GM18526 (cell line): Measurements from ENCODE around the gene EXOC3.

Source experiments
- POLR2A ChIP-seq: IDR thresholded peaks from 3 replicates; pipeline ENCODE4 v1.6.1; 2011; ENCODE audit not compliant: insufficient read length; ENCODE audit errors: extremely low read depth

EXOC3 gene

DNA sequence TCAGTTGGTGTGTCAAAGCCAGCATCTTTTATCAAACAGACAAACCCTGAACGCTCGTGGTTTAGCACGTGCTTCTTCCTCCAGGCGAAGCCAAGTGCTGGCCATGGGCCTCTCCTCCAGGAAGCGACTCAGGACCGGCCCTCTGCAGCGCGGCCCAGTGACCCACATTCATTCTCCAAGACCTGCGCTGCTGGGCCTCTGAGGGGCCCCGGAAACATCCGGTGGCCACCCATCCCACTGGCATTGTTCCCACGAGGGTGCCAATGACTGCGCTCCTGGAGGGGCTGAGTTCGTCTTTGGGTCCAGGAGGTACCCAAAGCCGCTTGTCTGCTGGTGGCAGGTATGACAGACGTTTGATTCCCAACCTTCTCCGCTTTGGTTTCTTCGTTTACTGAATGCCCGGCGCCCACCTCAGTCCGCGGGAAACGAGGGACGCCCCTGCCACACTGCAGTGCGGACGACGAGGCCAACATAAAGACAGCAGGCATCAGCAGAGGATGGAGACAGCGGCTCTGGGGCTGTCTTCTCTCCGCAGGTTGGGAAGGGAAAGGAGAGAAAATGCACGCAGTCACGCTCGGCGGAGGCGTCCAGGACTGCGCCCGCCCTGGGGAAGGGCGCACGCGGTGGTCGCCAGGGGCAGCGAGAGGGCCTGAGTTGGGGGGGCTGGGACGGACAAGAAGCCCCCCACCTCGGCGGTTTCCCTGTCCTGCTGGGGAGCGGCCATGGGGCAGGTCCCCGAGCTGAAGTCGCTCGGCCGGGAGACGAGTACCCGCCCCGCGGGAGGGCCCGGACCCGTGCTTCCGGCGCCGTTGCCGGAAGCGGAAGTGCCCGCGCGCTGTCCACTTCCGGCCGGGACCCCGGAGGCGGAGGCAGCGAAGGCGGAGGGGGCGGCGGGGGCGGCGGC is at the start of gene EXOC3:
Gene EXOC3, plus strand, starts transcription at position 842 of the 904 bp plus-strand sequence. CDS start 3,030 bp downstream, outside the sequence.
- TF ChIP-seq POLR2A, result peak; percentile 90

DNA sequence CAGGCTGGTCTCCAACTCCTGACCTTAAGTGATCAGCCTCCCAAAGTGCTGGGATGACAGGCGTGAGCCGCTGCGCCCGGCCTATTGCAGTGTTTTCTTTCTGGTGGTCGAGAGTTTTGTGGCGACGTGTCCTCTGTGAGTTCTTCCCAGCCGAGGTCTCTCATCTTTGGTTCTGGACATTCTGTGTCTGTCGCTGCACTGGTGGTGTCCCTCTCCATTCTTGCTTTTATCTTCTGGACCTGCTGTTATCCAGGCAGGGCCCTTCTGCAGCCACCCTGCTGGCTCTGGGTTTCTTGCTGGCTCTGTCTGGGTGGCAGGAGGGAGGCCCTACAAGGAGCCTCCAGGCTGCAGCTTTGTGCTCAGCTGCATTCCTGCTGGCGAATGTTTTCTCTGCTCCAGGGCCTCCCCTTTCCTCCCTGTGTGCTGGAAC is 49.1 kb upstream of the EXOC3 start:
- TF ChIP-seq POLR2A, result no peak

GRCh38 chr5:394671-395155 is 48.3 kb upstream of the EXOC3 start:
- no peak for TF ChIP-seq POLR2A

GRCh38 chr5:395156-395920 is 47.6 kb upstream of the EXOC3 start:
- TF ChIP-seq POLR2A, result no peak

DNA sequence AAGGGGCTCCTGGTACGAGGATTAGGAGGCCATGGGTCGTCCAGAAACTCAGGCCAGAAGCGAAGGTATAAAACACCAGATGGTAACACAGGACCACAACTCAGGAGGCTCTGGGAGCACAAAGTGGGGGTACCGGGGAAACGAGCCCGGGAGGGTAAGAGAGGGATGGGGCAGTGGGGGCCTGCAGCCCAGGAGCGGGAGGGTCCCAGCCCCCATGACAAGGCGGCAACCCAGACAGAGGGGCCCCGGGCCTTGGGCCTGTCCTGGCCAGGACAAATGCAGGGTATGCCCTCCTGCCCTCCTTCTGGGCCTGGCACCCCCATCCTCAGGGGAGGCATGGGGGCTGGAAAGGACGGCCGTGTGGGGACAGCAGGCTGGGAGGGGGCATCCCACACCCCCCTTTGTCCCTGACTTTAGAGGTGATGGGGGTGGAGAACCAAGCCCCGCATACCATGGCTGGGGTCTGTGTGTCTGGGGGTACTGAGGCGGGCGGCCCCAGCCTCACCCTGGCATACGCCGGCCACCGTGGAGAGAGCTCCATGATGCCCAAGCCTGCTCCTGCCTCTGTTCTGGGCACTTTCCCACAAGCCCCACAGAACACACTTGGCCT is 47.0 kb upstream of the EXOC3 start:
- no peak for TF ChIP-seq POLR2A

GRCh38 chr5:396531-396961 is 46.4 kb upstream of the EXOC3 start:
- TF ChIP-seq POLR2A, result no peak

GRCh38 chr5:398475-399295 is 44.3 kb upstream of the EXOC3 start:
- no peak for TF ChIP-seq POLR2A

- no peak for TF ChIP-seq POLR2A
These were observed 43.4 kb upstream of the EXOC3 start for GRCh38 chr5:399296-400281.

- TF ChIP-seq POLR2A, result no peak
These were observed 42.5 kb upstream of the EXOC3 start for GRCh38 chr5:400282-401145.

DNA sequence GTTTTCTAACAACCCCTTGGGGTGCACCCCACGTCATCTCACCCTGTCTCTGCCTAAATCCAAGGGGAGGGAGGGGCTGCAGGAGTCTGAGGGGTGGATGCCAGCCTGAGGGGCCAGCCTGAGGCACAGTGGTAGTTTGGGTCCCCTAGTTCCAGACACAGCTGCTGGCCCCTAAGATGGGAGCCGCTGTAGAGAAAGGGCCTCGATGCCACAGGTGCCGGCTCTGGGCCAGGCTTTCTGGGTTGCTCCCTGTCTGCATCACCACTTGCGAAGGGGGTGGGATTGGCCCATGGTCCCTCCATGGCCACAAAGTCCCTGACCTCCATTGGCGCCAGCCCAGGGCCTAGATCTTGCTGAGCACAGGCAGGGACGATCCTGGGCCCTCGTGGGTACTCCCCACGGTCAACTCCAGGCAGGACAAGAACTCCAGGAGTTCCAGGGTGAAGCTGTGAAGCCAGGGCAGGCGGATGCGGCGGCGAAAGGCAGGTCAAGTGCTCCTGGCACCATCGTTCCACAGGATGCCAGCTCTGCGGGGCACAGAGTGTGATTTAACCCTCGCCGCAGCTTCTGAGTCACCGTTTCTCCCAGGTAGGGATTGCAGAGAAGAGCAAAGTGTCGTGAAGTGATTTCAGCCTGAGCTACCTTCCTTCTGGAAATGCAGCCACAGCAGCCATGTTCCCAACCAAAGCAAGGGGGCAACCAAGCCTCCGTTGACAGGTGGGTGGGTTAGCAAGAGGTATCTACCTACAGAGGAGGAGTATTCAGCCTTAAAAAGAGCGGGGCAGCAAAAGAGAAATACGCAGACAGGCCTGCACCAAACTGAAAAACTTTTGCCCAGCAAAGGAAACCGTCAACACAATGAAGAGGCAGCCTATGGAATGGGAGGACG is 41.6 kb upstream of the EXOC3 start:
- TF ChIP-seq POLR2A, result no peak

- no peak for TF ChIP-seq POLR2A
These were observed 40.2 kb upstream of the EXOC3 start for GRCh38 chr5:402615-403359.
